Right atrium auricular region (tissue), 2 donors: ENCODE measurements around the gene EAF1. TPM values are rescaled to one million over a fixed set of nuclear protein-coding genes. Genes with fewer than 3 reads are reported as not detected.
"Not testable (repeated sequence)": the region's sequence is repeated elsewhere in the genome, so short reads cannot be mapped to it uniquely, and the experiment has no call there.

Source experiments
- DNase-seq: peaks from one replicate; pipeline ENCODE4 v3.0.0-alpha.2; 2019; ENCODE audit warnings: low spot score
- H3K27ac ChIP-seq, 2 donors: fragments of 200-600 bp; sonication (generic); 1 replicate in 1 of 2; 2 replicates in 1 of 2; pipeline ENCODE4 v1.5.1; 2016 to 2019
- H3K27me3 ChIP-seq, 2 donors: fragments of 200-600 bp; sonication (generic); one replicate each; pipeline versions ENCODE4 v1.5.1 to v1.6.0; 2017 to 2019
- H3K36me3 ChIP-seq: fragments of 200-600 bp; sonication (generic); one replicate; pipeline ENCODE4 v1.5.1; 2016
- H3K4me1 ChIP-seq, 2 donors: fragments of 200-600 bp; sonication (generic); one replicate each; pipeline versions ENCODE4 v1.5.1 to v1.6.0; 2017 to 2019
- H3K4me3 ChIP-seq, 2 donors: fragments of 200-600 bp; sonication (generic); 1 replicate in 1 of 2; 2 replicates in 1 of 2; pipeline ENCODE4 v1.5.1; 2017 to 2019; ENCODE audit warnings: mild to moderate bottlenecking in 1 of 2, moderate library complexity in 1 of 2
- H3K9me3 ChIP-seq, 2 donors: fragments of 200-600 bp; sonication (generic); one replicate each; pipeline ENCODE4 v1.5.1; 2019
- CTCF ChIP-seq, 2 donors: fragments of 200-600 bp; sonication (generic); IDR thresholded peaks; one replicate each; pipeline ENCODE4 v1.5.1; 2019; ENCODE audit warnings: antibody characterized with exemption in 2 of 2
- total RNA-seq, 2 donors: library from RNA; depleted of rRNA; stranded (reverse); fragments of >200 nt; gene quantifications; one replicate each; pipeline ENCODE4 v1.1.0, GENCODE V29; 2016

Gene EAF1
- total RNA-seq, 2 donors from 2014 or later, result 9.7 to 13.2 TPM

GRCh38 chr3:15403495-15403894, 23.9 kb upstream of the EAF1 start:
- no peak for TF ChIP-seq CTCF (IDR thresholded peaks at IDR 0.05)
- no peaks in the 10 kb centered on the region for H3K9me3 ChIP-seq
- no peaks in the 10 kb centered on the region for H3K36me3 ChIP-seq
- no peak for DNase-seq
- no peaks in the 10 kb centered on the region for H3K4me1 ChIP-seq
- no peak overlapping the region for H3K27ac ChIP-seq
- no peak overlapping the region for H3K4me3 ChIP-seq
- H3K27me3 ChIP-seq, result no peaks in the 10 kb centered on the region

- Histone ChIP-seq H3K4me3 (no peak overlapping the region), H3K9me3 (no peaks in the 10 kb centered on the region), H3K27ac (no peak overlapping the region), H3K36me3 (no peaks in the 10 kb centered on the region), H3K27me3 (no peaks in the 10 kb centered on the region), H3K4me1 (no peaks in the 10 kb centered on the region)
- no peak for TF ChIP-seq CTCF (IDR thresholded peaks at IDR 0.05)
- no peak for DNase-seq
Observed at GRCh38 chr3:15403965-15404364, 23.4 kb upstream of the EAF1 start.

GRCh38 chr3:15404767-15405166, 22.6 kb upstream of the EAF1 start:
- no peak overlapping the region for H3K27ac ChIP-seq
- no peak for DNase-seq
- no peaks in the 10 kb centered on the region for H3K4me1 ChIP-seq
- H3K4me3 ChIP-seq, result no peak overlapping the region
- no peaks in the 10 kb centered on the region for H3K36me3 ChIP-seq
- H3K27me3 ChIP-seq, result no peaks in the 10 kb centered on the region
- H3K9me3 ChIP-seq, result no peaks in the 10 kb centered on the region
- no peak for TF ChIP-seq CTCF (IDR thresholded peaks at IDR 0.05)

- H3K4me3 ChIP-seq, result no peak overlapping the region
- H3K4me1 ChIP-seq, result no peaks in the 10 kb centered on the region
- no peak for DNase-seq
- H3K27ac ChIP-seq, result no peak overlapping the region
- H3K27me3 ChIP-seq, result no peaks in the 10 kb centered on the region
- no peaks in the 10 kb centered on the region for H3K9me3 ChIP-seq
- H3K36me3 ChIP-seq, result peaks cover 4% of the 10 kb centered on the region
- peak; percentile 46 to 70 for TF ChIP-seq CTCF (IDR thresholded peaks at IDR 0.05)
Observed at GRCh38 chr3:15405448-15406050, 21.8 kb upstream of the EAF1 start.

- TF ChIP-seq CTCF (IDR thresholded peaks at IDR 0.05), result no peak
- Histone ChIP-seq H3K4me3 (no peak overlapping the region), H3K27ac (no peak overlapping the region), H3K27me3 (no peaks in the 10 kb centered on the region), H3K4me1 (no peaks in the 10 kb centered on the region), H3K36me3 (peaks cover 19% of the 10 kb centered on the region), H3K9me3 (no peaks in the 10 kb centered on the region)
- no peak for DNase-seq
Observed at GRCh38 chr3:15409239-15409638, 18.2 kb upstream of the EAF1 start.

- H3K4me3 ChIP-seq, result no peak overlapping the region
- DNase-seq, result no peak
- H3K36me3 ChIP-seq, result peaks cover 25% of the 10 kb centered on the region
Observed at GRCh38 chr3:15409774-15410173, 17.6 kb upstream of the EAF1 start.

GRCh38 chr3:15410966-15411365, 16.4 kb upstream of the EAF1 start:
- not testable (repeated sequence) for H3K27ac ChIP-seq, H3K4me1 ChIP-seq, H3K4me3 ChIP-seq, H3K27me3 ChIP-seq, H3K9me3 ChIP-seq, DNase-seq
- peaks cover 34% of the 10 kb centered on the region for H3K36me3 ChIP-seq

More at GRCh38 chr3:15409774-15410173, 17.6 kb upstream of the EAF1 start:
- TF ChIP-seq CTCF (IDR thresholded peaks at IDR 0.05), result no peak
- H3K4me1 ChIP-seq, result no peaks in the 10 kb centered on the region
- H3K9me3 ChIP-seq, result no peaks in the 10 kb centered on the region
- H3K27me3 ChIP-seq, result no peaks in the 10 kb centered on the region
- no peak overlapping the region for H3K27ac ChIP-seq
